ENCODE data around the gene CDPF1. TPM values are rescaled to one million over a fixed set of nuclear protein-coding genes. Genes with fewer than 3 reads are reported as not detected.

The CDPF1 gene
- total and polyA plus RNA-seq, 2 experiments from 2014 or later = 26.4 to 44.9 TPM

GRCh38 chr22:46242076-46242475 lies 8.0 kb downstream of the CDPF1 start:
- H3K9me3 ChIP-seq (ENCODE audit: low read depth) = no peaks in the 10 kb centered on the region
- H3K36me3 ChIP-seq = peaks cover 2% of the 10 kb centered on the region
- H3K4me3 ChIP-seq = no peak overlapping the region
- no peak for DNase-seq (ENCODE audit: low read depth in 1 of 2, low spot score in 1 of 2)
- H3K4me1 ChIP-seq (ENCODE audit: low read depth) = peaks cover 5% of the 10 kb centered on the region
- no peaks in the 10 kb centered on the region for H3K27me3 ChIP-seq
- no peak for TF ChIP-seq CTCF (IDR thresholded peaks at IDR 0.05; ENCODE audit: low read depth, low read length)
- H3K27ac ChIP-seq = no peak overlapping the region

GRCh38 chr22:46241396-46242007 lies 8.6 kb downstream of the CDPF1 start:
- Histone ChIP-seq H3K27me3 (no peaks in the 10 kb centered on the region), H3K36me3 (peaks cover 4% of the 10 kb centered on the region), H3K4me1 (ENCODE audit: low read depth) (peaks cover 5% of the 10 kb centered on the region), H3K9me3 (ENCODE audit: low read depth) (no peaks in the 10 kb centered on the region), H3K27ac (no peak overlapping the region), H3K4me3 (no peak overlapping the region)
- no peak for TF ChIP-seq CTCF (IDR thresholded peaks at IDR 0.05; ENCODE audit: low read depth, low read length)
- DNase-seq (ENCODE audit: low read depth in 1 of 2, low spot score in 1 of 2) = no peak

- H3K27me3 ChIP-seq = no peaks in the 10 kb centered on the region
- H3K36me3 ChIP-seq = peaks cover 4% of the 10 kb centered on the region
- H3K4me3 ChIP-seq = no peak overlapping the region
- peaks cover 5% of the 10 kb centered on the region for H3K4me1 ChIP-seq (ENCODE audit: low read depth)
- no peak for TF ChIP-seq CTCF (IDR thresholded peaks at IDR 0.05; ENCODE audit: low read depth, low read length)
- H3K9me3 ChIP-seq (ENCODE audit: low read depth) = no peaks in the 10 kb centered on the region
- no peak for DNase-seq (ENCODE audit: low read depth in 1 of 2, low spot score in 1 of 2)
- H3K27ac ChIP-seq = no peak overlapping the region
These were observed 9.2 kb downstream of the CDPF1 start for GRCh38 chr22:46240907-46241306.

GRCh38 chr22:46240506-46240905 lies 9.6 kb downstream of the CDPF1 start:
- Histone ChIP-seq H3K36me3 (peaks cover 7% of the 10 kb centered on the region), H3K9me3 (ENCODE audit: low read depth) (no peaks in the 10 kb centered on the region), H3K27ac (no peak overlapping the region), H3K4me3 (no peak overlapping the region), H3K27me3 (no peaks in the 10 kb centered on the region), H3K4me1 (ENCODE audit: low read depth) (peaks cover 5% of the 10 kb centered on the region)
- no peak for TF ChIP-seq CTCF (IDR thresholded peaks at IDR 0.05; ENCODE audit: low read depth, low read length)
- no peak for DNase-seq (ENCODE audit: low read depth in 1 of 2, low spot score in 1 of 2)

GRCh38 chr22:46240073-46240472 lies 10.0 kb downstream of the CDPF1 start:
- TF ChIP-seq CTCF (IDR thresholded peaks at IDR 0.05; ENCODE audit: low read depth, low read length) = no peak
- H3K9me3 ChIP-seq (ENCODE audit: low read depth) = no peaks in the 10 kb centered on the region
- H3K4me3 ChIP-seq = no peak overlapping the region
- no peaks in the 10 kb centered on the region for H3K27me3 ChIP-seq
- peaks cover 5% of the 10 kb centered on the region for H3K4me1 ChIP-seq (ENCODE audit: low read depth)
- no peak for DNase-seq (ENCODE audit: low read depth in 1 of 2, low spot score in 1 of 2)
- no peak overlapping the region for H3K27ac ChIP-seq
- H3K36me3 ChIP-seq = peaks cover 8% of the 10 kb centered on the region
